MM.1S (cell line): Measurements from ENCODE around the gene MDK.

Source experiments
- DNase-seq: peaks from one replicate; pipeline ENCODE4 v3.0.0-alpha.2; 2015
- H2AFZ ChIP-seq: fragments of 300-600 bp; sonication (generic); 2 replicates; pipeline ENCODE4 v1.6.0; 2016; ENCODE audit warnings: antibody characterized with exemption, low read length
- H3F3A ChIP-seq: fragments of 300-600 bp; sonication (generic); 2 replicates; pipeline ENCODE4 v1.6.1; 2016; ENCODE audit warnings: mild to moderate bottlenecking, antibody characterized with exemption, low read length, moderate library complexity, mixed read lengths; ENCODE audit not compliant: insufficient read depth
- H3K27ac ChIP-seq: fragments of 300-600 bp; sonication (generic); 2 replicates; pipeline ENCODE4 v1.5.1; 2016; ENCODE audit warnings: mild to moderate bottlenecking, low read length
- H3K27me3 ChIP-seq: fragments of 300-600 bp; sonication (generic); replicated peaks from 2 replicates; pipeline ENCODE4 v1.6.0; 2016; ENCODE audit warnings: low read length; ENCODE audit not compliant: insufficient read depth
- H3K36me3 ChIP-seq: fragments of 300-600 bp; sonication (generic); replicated peaks from 2 replicates; pipeline ENCODE4 v1.6.1; 2016; ENCODE audit warnings: mild to moderate bottlenecking, low read length, mixed read lengths; ENCODE audit not compliant: insufficient read depth
- H3K4me1 ChIP-seq: fragments of 300-600 bp; sonication (generic); 2 replicates; pipeline ENCODE4 v1.6.1; 2016; ENCODE audit warnings: low read length, mixed read lengths
- H3K4me2 ChIP-seq: fragments of 300-600 bp; sonication (generic); 2 replicates; pipeline ENCODE4 v1.6.0; 2016; ENCODE audit warnings: low read depth, low read length
- H3K4me3 ChIP-seq: fragments of 300-600 bp; sonication (generic); 2 replicates; pipeline ENCODE4 v1.5.1; 2016; ENCODE audit warnings: low read length, mixed read lengths
- H3K79me2 ChIP-seq: fragments of 300-600 bp; sonication (generic); 2 replicates; pipeline ENCODE4 v1.6.1; 2016; ENCODE audit warnings: mixed run types, low read length, mixed read lengths
- H3K9ac ChIP-seq: fragments of 300-600 bp; sonication (generic); 2 replicates; pipeline ENCODE4 v1.6.1; 2016; ENCODE audit warnings: low read length, mixed read lengths
- H3K9me2 ChIP-seq: fragments of 300-600 bp; sonication (generic); replicated peaks from 2 replicates; pipeline ENCODE4 v1.6.1; 2016; ENCODE audit warnings: mild to moderate bottlenecking, low read length, mixed read lengths; ENCODE audit not compliant: insufficient read depth
- H3K9me3 ChIP-seq: fragments of 300-600 bp; sonication (generic); replicated peaks from 2 replicates; pipeline ENCODE4 v1.6.1; 2016; ENCODE audit warnings: mild to moderate bottlenecking, low read length, mixed read lengths; ENCODE audit not compliant: insufficient read depth
- H4K20me1 ChIP-seq: fragments of 300-600 bp; sonication (generic); 2 replicates; pipeline ENCODE4 v1.6.1; 2016; ENCODE audit warnings: mild to moderate bottlenecking, low read length, moderate library complexity, mixed read lengths; ENCODE audit not compliant: insufficient read depth
- CTCF ChIP-seq: fragments of 300-600 bp; sonication (generic); IDR thresholded peaks from 2 replicates; pipeline ENCODE4 v1.5.1; 2016; ENCODE audit warnings: antibody characterized with exemption, low read length, mixed read lengths
- EZH2 ChIP-seq: fragments of 300-600 bp; sonication (generic); optimal IDR thresholded peaks from 2 replicates; pipeline ENCODE3; 2017; ENCODE audit warnings: low read depth, mild to moderate bottlenecking, antibody characterized with exemption, low read length, mixed read lengths
- EZH2phosphoT487 ChIP-seq: fragments of 300-600 bp; sonication (generic); IDR thresholded peaks from 2 replicates; pipeline ENCODE4 v1.6.1; 2018; ENCODE audit warnings: antibody characterized with exemption, low read length

MDK gene

GRCh38 chr11:46380340-46381047, 975 bp upstream of the MDK start:
- peak; percentile 41 for DNase-seq
- peaks cover 4% of the 10 kb centered on the region; the same call in 1 of the 2 replicates for H3K4me1 ChIP-seq
- H3K36me3 ChIP-seq, result no peaks in the 10 kb centered on the region
- no peak overlapping the region for H3K27ac ChIP-seq
- peak overlapping the region; percentile 99 for H3K4me2 ChIP-seq
- TF ChIP-seq CTCF (no peak), EZH2phosphoT487 (no peak), EZH2 (no peak)
- H3K9ac ChIP-seq, result peak overlapping the region; percentile 42; the same call in 1 of the 2 replicates
- no peaks in the 10 kb centered on the region for H3F3A ChIP-seq
- H3K4me3 ChIP-seq, result peak overlapping the region; percentile 78
- peak overlapping the region; percentile 56 for H2AFZ ChIP-seq
- peaks cover 34% of the 10 kb centered on the region for H3K27me3 ChIP-seq
- no peaks in the 10 kb centered on the region for H3K9me2 ChIP-seq
- H3K79me2 ChIP-seq, result no peaks in the 10 kb centered on the region
- H3K9me3 ChIP-seq, result no peaks in the 10 kb centered on the region
- no peaks in the 10 kb centered on the region for H4K20me1 ChIP-seq

- Histone ChIP-seq H3F3A (no peaks in the 10 kb centered on the region), H3K9me3 (no peaks in the 10 kb centered on the region), H3K27me3 (peaks cover 49% of the 10 kb centered on the region), H4K20me1 (no peaks in the 10 kb centered on the region), H2AFZ (peak overlapping the region; percentile 38; the same call in 1 of the 2 replicates), H3K4me2 (peak overlapping the region; percentile 73; the same call in 1 of the 2 replicates), H3K4me3 (peak overlapping the region; percentile 42; the same call in 1 of the 2 replicates), H3K4me1 (peaks cover 4% of the 10 kb centered on the region; the same call in 1 of the 2 replicates), H3K9ac (no peak overlapping the region), H3K27ac (no peak overlapping the region), H3K36me3 (no peaks in the 10 kb centered on the region), H3K79me2 (no peaks in the 10 kb centered on the region), H3K9me2 (no peaks in the 10 kb centered on the region)
- no peak for DNase-seq
- TF ChIP-seq CTCF (no peak), EZH2 (peak; percentile 37)
Observed at GRCh38 chr11:46381819-46382645, 563 bp downstream of the MDK start.

- no peaks in the 10 kb centered on the region for H3K36me3 ChIP-seq
- H3K9me2 ChIP-seq, result no peaks in the 10 kb centered on the region
- H3K79me2 ChIP-seq, result no peaks in the 10 kb centered on the region
- DNase-seq, result no peak
- no peak overlapping the region for H2AFZ ChIP-seq
- peaks cover 4% of the 10 kb centered on the region; the same call in 1 of the 2 replicates for H3K4me1 ChIP-seq
- H3K27me3 ChIP-seq, result peaks cover 57% of the 10 kb centered on the region
- no peak overlapping the region for H3K27ac ChIP-seq
- H3K4me3 ChIP-seq, result no peak overlapping the region
- no peaks in the 10 kb centered on the region for H3K9me3 ChIP-seq
- no peak overlapping the region for H3K4me2 ChIP-seq
- H3F3A ChIP-seq, result no peaks in the 10 kb centered on the region
- no peaks in the 10 kb centered on the region for H4K20me1 ChIP-seq
- no peak overlapping the region for H3K9ac ChIP-seq
- TF ChIP-seq EZH2 (no peak), CTCF (peak; percentile 37)
Observed at GRCh38 chr11:46382646-46383403, 1.4 kb downstream of the MDK start.
